ENCODE data around the gene FRG1.
"Not testable (repeated sequence)": the region's sequence is repeated elsewhere in the genome, so short reads cannot be mapped to it uniquely, and the experiment has no call there.

The FRG1 gene

GRCh38 chr4:189940178-189941004 lies at the start of gene FRG1:
FRG1 (plus strand) TSS chr4:189940872; CDS start chr4:189941010, 138 bp downstream.
- peak; percentile 81 for DNase-seq

GRCh38 chr4:189897667-189898066 lies 43.0 kb upstream of the FRG1 start:
- no peak for DNase-seq

GRCh38 chr4:189899481-189900015 lies 41.1 kb upstream of the FRG1 start:
- DNase-seq, result not testable (repeated sequence)

- DNase-seq, result peak; percentile 22
Measured at GRCh38 chr4:189904420-189905027, 36.1 kb upstream of the FRG1 start.

GRCh38 chr4:189912170-189912569 lies 28.5 kb upstream of the FRG1 start:
- peak; percentile 1 for DNase-seq

- DNase-seq, result no peak
Measured at GRCh38 chr4:189917161-189917891, 23.3 kb upstream of the FRG1 start.

GRCh38 chr4:189921058-189921457 lies 19.6 kb upstream of the FRG1 start:
- no peak for DNase-seq

- not testable (repeated sequence) for DNase-seq
Measured at GRCh38 chr4:189926742-189927141, 13.9 kb upstream of the FRG1 start.

GRCh38 chr4:189941005-189941450 lies 356 bp downstream of the FRG1 start:
- no peak for DNase-seq

- DNase-seq, result not testable (repeated sequence)
Measured at GRCh38 chr4:189942412-189942811, 1.7 kb downstream of the FRG1 start.

GRCh38 chr4:189944077-189944476 lies 3.4 kb downstream of the FRG1 start:
- not testable (repeated sequence) for DNase-seq

GRCh38 chr4:189946906-189947305 lies 6.2 kb downstream of the FRG1 start:
- not testable (repeated sequence) for DNase-seq

- not testable (repeated sequence) for DNase-seq
Measured at GRCh38 chr4:189948486-189948885, 7.8 kb downstream of the FRG1 start.

GRCh38 chr4:189969291-189969690 lies 28.6 kb downstream of the FRG1 start:
- not testable (repeated sequence) for DNase-seq

- DNase-seq, result no peak
Measured at GRCh38 chr4:189973646-189974045, 33.0 kb downstream of the FRG1 start.

- no peak for DNase-seq
Measured at GRCh38 chr4:189974056-189974455, 33.4 kb downstream of the FRG1 start.

- no peak for DNase-seq
Measured at GRCh38 chr4:189979196-189980047, 38.8 kb downstream of the FRG1 start.

GRCh38 chr4:189980292-189980691 lies 39.6 kb downstream of the FRG1 start:
- DNase-seq, result not testable (repeated sequence)

GRCh38 chr4:189981970-189982369 lies 41.3 kb downstream of the FRG1 start:
- no peak for DNase-seq

- DNase-seq, result not testable (repeated sequence)
Measured at GRCh38 chr4:189983916-189984526, 43.3 kb downstream of the FRG1 start.

GRCh38 chr4:189984661-189985060 lies 44.0 kb downstream of the FRG1 start:
- not testable (repeated sequence) for DNase-seq
